Measurements from ENCODE around the gene MAN2B2.

The MAN2B2 gene

GRCh38 chr4:6549890-6550620 lies 24.9 kb upstream of the MAN2B2 start:
- TF ChIP-seq CTCF (IDR thresholded peaks at IDR 0.05; ENCODE audit: low read depth, low read length, missing control alignments) = no peak
- H3K4me3 ChIP-seq (ENCODE audit: low read depth, low read length) = no peak overlapping the region
- no peak for DNase-seq (ENCODE audit: low read depth)

GRCh38 chr4:6550821-6551220 lies 24.2 kb upstream of the MAN2B2 start:
- no peak overlapping the region for H3K4me3 ChIP-seq (ENCODE audit: low read depth, low read length)
- TF ChIP-seq CTCF (IDR thresholded peaks at IDR 0.05; ENCODE audit: low read depth, low read length, missing control alignments) = no peak
- no peak for DNase-seq (ENCODE audit: low read depth)

GRCh38 chr4:6551660-6552059 lies 23.3 kb upstream of the MAN2B2 start:
- no peak overlapping the region for H3K4me3 ChIP-seq (ENCODE audit: low read depth, low read length)
- TF ChIP-seq CTCF (IDR thresholded peaks at IDR 0.05; ENCODE audit: low read depth, low read length, missing control alignments) = no peak
- DNase-seq (ENCODE audit: low read depth) = no peak

- TF ChIP-seq CTCF (IDR thresholded peaks at IDR 0.05; ENCODE audit: low read depth, low read length, missing control alignments) = no peak
- no peak for DNase-seq (ENCODE audit: low read depth)
- no peak overlapping the region for H3K4me3 ChIP-seq (ENCODE audit: low read depth, low read length)
Observed at GRCh38 chr4:6555519-6555918, 19.5 kb upstream of the MAN2B2 start.

- no peak for DNase-seq (ENCODE audit: low read depth)
- no peak overlapping the region for H3K4me3 ChIP-seq (ENCODE audit: low read depth, low read length)
- no peak for TF ChIP-seq CTCF (IDR thresholded peaks at IDR 0.05; ENCODE audit: low read depth, low read length, missing control alignments)
Observed at GRCh38 chr4:6556263-6556662, 18.7 kb upstream of the MAN2B2 start.

- no peak overlapping the region for H3K4me3 ChIP-seq (ENCODE audit: low read depth, low read length)
- no peak for DNase-seq (ENCODE audit: low read depth)
- TF ChIP-seq CTCF (IDR thresholded peaks at IDR 0.05; ENCODE audit: low read depth, low read length, missing control alignments) = no peak
Observed at GRCh38 chr4:6557185-6557584, 17.8 kb upstream of the MAN2B2 start.

- no peak for TF ChIP-seq CTCF (IDR thresholded peaks at IDR 0.05; ENCODE audit: low read depth, low read length, missing control alignments)
- H3K4me3 ChIP-seq (ENCODE audit: low read depth, low read length) = no peak overlapping the region
- no peak for DNase-seq (ENCODE audit: low read depth)
Observed at GRCh38 chr4:6557856-6558255, 17.1 kb upstream of the MAN2B2 start.

Data from GM12864 (cell line).